ENCODE results near the gene CCDC102A.

The CCDC102A gene

GRCh38 chr16:57535680-57536305 lies 578 bp downstream of the CCDC102A start:
- no peak for FAIRE-seq

GRCh38 chr16:57534881-57535658 lies 1.3 kb downstream of the CCDC102A start:
- no peak for FAIRE-seq

- FAIRE-seq, result no peak
Observed at GRCh38 chr16:57534337-57534880, 2.0 kb downstream of the CCDC102A start.

- no peak for FAIRE-seq
Observed at GRCh38 chr16:57533431-57534336, 2.7 kb downstream of the CCDC102A start.

- FAIRE-seq, result no peak
Observed at GRCh38 chr16:57532266-57532625, 4.1 kb downstream of the CCDC102A start.

- FAIRE-seq, result no peak
Observed at GRCh38 chr16:57531635-57532265, 4.6 kb downstream of the CCDC102A start.

- FAIRE-seq, result no peak
Observed at GRCh38 chr16:57531253-57531575, 5.2 kb downstream of the CCDC102A start.

DNA sequence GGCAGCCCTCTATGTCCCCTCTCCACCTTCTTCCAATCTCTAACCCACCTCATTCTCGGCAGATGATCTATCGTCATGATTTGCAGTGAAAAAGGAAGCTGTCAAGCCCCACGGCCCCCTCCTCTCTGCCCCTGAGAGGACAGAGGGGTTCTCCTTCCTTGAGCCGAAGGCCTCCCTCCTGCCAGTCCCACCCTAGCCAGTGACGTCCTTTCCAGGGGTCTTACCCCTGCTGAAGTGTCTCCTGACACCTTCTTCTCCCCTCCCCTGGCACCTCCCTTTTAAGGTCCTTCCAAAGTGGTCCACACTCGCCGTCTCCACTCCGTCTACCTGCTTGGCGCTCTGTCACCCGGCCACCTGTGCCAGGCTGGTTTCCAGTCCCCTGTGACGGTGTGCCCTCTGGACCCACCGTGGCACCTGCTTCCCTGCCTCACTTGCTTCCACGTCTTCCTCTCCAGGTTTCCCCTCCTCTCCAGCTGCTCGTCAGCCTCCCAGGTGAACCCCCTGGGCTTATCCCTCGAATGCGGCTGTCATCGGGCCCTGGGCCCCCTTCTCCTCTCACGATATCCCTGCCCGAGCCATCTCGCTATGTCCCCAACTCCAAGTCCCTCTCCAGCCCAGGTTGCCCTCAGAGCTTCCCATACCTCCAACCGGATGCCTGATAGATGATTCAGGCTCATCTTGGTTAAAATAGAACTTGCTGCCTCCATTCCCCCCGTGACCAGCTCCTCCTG lies 5.7 kb downstream of the CCDC102A start:
- FAIRE-seq, result no peak

- FAIRE-seq, result no peak
Observed at GRCh38 chr16:57530104-57530521, 6.3 kb downstream of the CCDC102A start.

DNA sequence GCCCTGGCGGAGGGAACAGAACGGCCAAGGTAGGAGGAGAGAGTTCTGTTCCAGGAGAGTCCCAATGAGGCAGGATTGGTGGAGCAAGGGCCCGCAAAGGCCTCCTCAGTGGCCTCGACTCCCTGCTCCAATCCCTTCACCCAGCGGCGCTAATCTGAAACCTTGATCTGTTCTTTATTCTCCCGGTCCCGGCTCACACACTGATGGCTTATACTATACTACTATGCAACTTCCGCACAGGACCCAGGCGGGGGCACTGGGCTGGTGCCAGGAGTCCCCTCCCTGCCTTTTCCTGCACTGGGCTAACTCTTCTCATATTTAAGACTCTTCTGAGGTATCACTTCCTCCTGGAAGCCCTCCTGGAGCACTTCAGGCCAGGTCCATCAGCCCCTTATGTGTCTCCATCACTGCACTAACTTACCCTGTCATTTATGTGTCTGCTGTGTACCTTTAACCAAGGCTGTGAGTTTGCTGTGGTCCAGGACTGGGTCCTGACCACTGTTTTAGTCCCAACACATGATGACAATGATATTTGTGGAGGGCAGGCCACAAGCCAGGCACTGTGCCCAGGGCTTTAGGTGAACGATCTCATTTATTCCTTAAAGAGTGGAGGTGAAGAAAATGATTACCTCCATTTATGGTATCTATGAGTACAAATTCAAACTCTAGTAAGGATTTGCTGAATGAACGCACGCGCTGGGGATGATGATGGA lies 6.8 kb downstream of the CCDC102A start:
- no peak for FAIRE-seq

GRCh38 chr16:57528499-57529390 lies 7.6 kb downstream of the CCDC102A start:
- no peak for FAIRE-seq

DNA sequence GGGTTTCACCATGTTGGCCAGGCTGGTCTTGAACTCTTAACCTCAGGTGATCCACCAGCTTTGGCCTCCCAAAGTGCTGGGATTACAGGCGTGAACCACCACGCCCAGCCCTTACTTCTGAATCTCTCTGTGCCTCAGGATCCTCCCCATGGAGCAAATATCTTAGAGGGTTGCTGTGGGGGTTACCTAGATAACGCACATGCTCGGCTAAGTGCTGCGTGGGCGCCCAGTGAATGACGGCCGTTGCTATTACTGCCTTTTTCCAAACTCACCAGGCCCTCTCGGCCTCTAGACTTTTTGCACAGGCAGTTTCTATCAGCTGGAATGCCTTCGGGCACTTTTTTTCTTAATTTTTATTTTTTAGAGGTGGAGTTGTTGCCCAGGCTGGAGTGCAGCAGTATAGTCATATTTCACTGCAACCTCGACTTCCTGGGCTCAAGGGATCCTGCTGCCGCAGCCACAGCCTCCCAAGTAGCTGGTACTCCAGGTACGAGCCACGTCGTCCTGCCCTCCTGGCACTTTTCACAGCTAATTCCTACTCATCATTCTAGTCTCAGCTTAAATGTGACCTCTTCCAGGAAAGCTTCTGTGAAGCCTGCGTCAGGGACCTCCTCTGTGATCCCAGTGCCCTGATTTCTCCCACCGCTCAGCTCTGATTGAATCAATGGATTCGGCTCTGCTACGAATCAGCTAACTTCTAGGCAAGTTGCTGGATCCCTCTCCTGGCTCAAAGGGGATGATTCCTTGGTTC lies 8.6 kb downstream of the CCDC102A start:
- FAIRE-seq, result no peak

DNA sequence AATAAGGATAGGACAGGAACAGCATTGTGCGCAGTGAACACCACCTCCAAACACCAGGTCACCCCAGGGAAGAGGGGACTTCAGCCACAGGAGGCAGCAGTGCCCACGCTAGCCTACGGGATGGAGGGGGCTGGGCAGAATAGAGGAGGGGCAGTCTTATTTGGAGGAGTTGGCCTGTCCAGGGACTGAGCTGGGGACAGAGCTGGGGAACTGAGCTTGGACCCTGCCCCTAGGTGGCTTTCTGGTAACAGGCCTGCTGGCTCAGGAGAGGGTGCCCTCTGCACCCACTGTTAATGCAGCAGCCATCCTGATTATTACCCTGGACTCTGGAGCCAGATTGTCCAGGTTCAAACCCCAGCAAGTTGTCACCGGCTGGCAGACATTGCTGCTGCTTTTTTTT lies 9.3 kb downstream of the CCDC102A start:
- FAIRE-seq, result no peak

DNA sequence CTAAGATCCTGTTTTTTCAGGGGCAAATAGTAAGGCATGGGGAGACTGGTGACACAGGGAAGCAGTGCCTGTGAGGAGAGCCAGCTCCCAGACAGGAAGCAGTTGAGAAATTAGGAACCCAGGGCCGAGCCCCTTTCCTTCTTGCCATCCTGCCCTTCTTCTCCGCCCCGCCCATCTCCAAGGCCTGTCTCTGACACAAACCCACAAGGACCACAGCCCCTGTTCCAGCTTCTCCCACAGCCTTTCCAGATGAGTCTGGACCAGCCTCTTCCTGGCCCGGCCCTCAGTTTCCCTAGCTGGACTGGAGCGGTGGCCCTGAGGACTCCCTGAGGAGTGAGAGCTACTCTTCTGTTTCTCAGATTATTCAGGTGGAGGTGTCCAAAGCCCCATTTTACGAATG lies 9.9 kb downstream of the CCDC102A start:
- FAIRE-seq, result no peak

DNA sequence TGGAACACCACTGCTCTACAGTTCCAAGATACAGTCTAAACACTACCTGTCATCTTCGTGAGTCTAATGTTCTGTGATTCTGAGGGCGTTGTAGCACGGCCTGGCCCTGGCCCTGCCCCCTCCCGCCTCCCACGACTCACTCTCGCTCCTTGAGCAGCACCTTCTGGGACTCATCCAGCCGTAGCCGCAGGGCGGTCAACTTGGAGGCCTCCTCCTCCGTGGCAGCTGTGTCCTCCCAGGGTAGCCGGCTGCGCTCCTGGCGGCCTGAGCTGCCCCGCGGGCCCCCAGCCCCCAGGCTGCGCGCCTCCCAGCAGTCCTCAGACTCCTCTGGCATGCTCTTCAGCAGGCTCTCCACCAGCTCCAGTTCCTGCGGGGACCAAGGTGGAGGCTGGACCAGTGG lies 10.6 kb downstream of the CCDC102A start:
- FAIRE-seq, result no peak

- FAIRE-seq, result no peak
Observed at GRCh38 chr16:57522960-57523359, 13.4 kb downstream of the CCDC102A start.

- FAIRE-seq, result no peak
Observed at GRCh38 chr16:57519796-57520360, 16.5 kb downstream of the CCDC102A start.

DNA sequence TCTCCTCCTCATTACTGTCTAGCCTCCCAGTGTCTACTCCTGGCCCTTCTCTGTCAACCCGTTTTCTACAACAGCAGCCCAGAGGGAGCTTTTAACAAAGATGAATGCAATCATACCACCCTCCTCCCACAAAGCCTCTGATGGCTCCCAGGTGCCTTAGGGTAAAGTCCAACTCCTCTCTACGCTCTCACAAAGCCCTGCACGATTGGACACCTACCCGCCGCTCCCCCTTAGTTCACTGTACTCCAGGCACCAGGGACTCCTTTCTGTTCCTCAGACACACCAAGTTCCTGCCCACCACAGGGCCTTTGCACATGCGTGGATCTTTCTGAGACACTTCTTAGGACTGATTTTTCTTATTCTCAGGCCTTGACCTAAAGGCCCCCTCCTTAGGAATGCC lies 17.4 kb downstream of the CCDC102A start:
- no peak for FAIRE-seq

- no peak for FAIRE-seq
Observed at GRCh38 chr16:57518520-57518919, 17.9 kb downstream of the CCDC102A start.

All from islet of Langerhans (tissue), 1 donor.